H9 (cell line): ENCODE measurements around the gene ZNF814. TPM values are rescaled to one million over a fixed set of nuclear protein-coding genes. Genes with fewer than 3 reads are reported as not detected.

Experiments used
- DNase-seq: peaks from one replicate; pipeline ENCODE4 v3.0.0-alpha.2; 2017
- H2AFZ ChIP-seq: one replicate; pipeline ENCODE4 v1.6.1; 2013; ENCODE audit warnings: mild to moderate bottlenecking, low read length, control low read depth, moderate library complexity
- H2AK5ac ChIP-seq: 2 replicates; pipeline ENCODE4 v1.6.1; 2013; ENCODE audit warnings: low read length, control low read depth, mixed read lengths; ENCODE audit not compliant: insufficient read length
- H2BK120ac ChIP-seq: one replicate; pipeline ENCODE4 v1.6.1; 2013; ENCODE audit warnings: low read depth, mild to moderate bottlenecking, low read length, control low read depth, inconsistent platforms; ENCODE audit not compliant: poor library complexity, severe bottlenecking
- H2BK12ac ChIP-seq: 2 replicates; pipeline ENCODE4 v1.6.1; 2013; ENCODE audit warnings: low read length, control low read depth, mixed read lengths, low read depth; ENCODE audit not compliant: insufficient read length
- H2BK15ac ChIP-seq: 2 replicates; pipeline ENCODE4 v1.6.1; 2013; ENCODE audit warnings: low read depth, low read length, control low read depth
- H2BK20ac ChIP-seq: one replicate; pipeline ENCODE4 v1.6.1; 2013; ENCODE audit warnings: low read depth, mild to moderate bottlenecking, low read length, control low read depth, inconsistent platforms; ENCODE audit not compliant: poor library complexity, severe bottlenecking
- H2BK5ac ChIP-seq: 2 replicates; pipeline ENCODE4 v1.6.1; 2013; ENCODE audit warnings: low read length, control low read depth, mixed read lengths; ENCODE audit not compliant: insufficient read length
- H3K14ac ChIP-seq: 2 replicates; pipeline ENCODE4 v1.6.1; 2013; ENCODE audit warnings: low read length, control low read depth; ENCODE audit not compliant: insufficient read depth
- H3K18ac ChIP-seq: 2 replicates; pipeline ENCODE4 v1.6.1; 2013; ENCODE audit warnings: low read depth, mild to moderate bottlenecking, mixed read lengths, low read length, control low read depth; ENCODE audit not compliant: insufficient read length
- H3K23ac ChIP-seq: 2 replicates; pipeline ENCODE4 v1.6.1; 2013; ENCODE audit warnings: low read length, control low read depth, mixed read lengths, low read depth; ENCODE audit not compliant: insufficient read length
- H3K23me2 ChIP-seq: 2 replicates; pipeline ENCODE4 v1.6.1; 2013; ENCODE audit warnings: low read depth, mild to moderate bottlenecking, mixed read lengths, low read length, control low read depth; ENCODE audit not compliant: insufficient read length, poor library complexity, severe bottlenecking
- H3K27ac ChIP-seq: 2 replicates; pipeline ENCODE4 v1.5.1; 2013; ENCODE audit warnings: low read length, control low read depth, mixed read lengths, low read depth; ENCODE audit not compliant: insufficient read length
- H3K27me3 ChIP-seq: 2 replicates; pipeline ENCODE4 v1.6.1; 2013; ENCODE audit warnings: low read length, control low read depth, inconsistent platforms; ENCODE audit not compliant: insufficient read depth
- H3K4ac ChIP-seq: 2 replicates; pipeline ENCODE4 v1.6.1; 2013; ENCODE audit warnings: low read depth, mild to moderate bottlenecking, control low read depth, inconsistent platforms, low read length, moderate library complexity
- H3K4me1 ChIP-seq: 2 replicates; pipeline ENCODE4 v1.6.1; 2013; ENCODE audit warnings: low read length, control low read depth, inconsistent platforms; ENCODE audit not compliant: insufficient read depth
- H3K4me2 ChIP-seq: 2 replicates; pipeline ENCODE4 v1.6.1; 2013; ENCODE audit warnings: low read length, control low read depth, mixed read lengths; ENCODE audit not compliant: insufficient read length, insufficient read depth
- H3K56ac ChIP-seq: 2 replicates; pipeline ENCODE4 v1.6.1; 2013; ENCODE audit warnings: low read depth, mild to moderate bottlenecking, mixed read lengths, low read length, control low read depth; ENCODE audit not compliant: insufficient read length
- H3K79me1 ChIP-seq: 2 replicates; pipeline ENCODE4 v1.6.1; 2013; ENCODE audit warnings: low read depth, mild to moderate bottlenecking, moderate library complexity, low read length, control low read depth, inconsistent platforms; ENCODE audit not compliant: insufficient read depth, poor library complexity, severe bottlenecking
- H3K79me2 ChIP-seq: 2 replicates; pipeline ENCODE4 v1.6.1; 2013; ENCODE audit warnings: low read length, control low read depth, inconsistent platforms; ENCODE audit not compliant: insufficient read depth
- H3K9ac ChIP-seq: 2 replicates; pipeline ENCODE4 v1.6.1; 2013; ENCODE audit warnings: low read length, control low read depth, mixed read lengths; ENCODE audit not compliant: insufficient read length; ENCODE audit errors: extremely low read depth
- H3K9me3 ChIP-seq: one replicate; pipeline ENCODE4 v1.6.1; 2013; ENCODE audit warnings: low read depth, low read length, inconsistent platforms; ENCODE audit not compliant: control insufficient read depth
- H3T11ph ChIP-seq: one replicate; pipeline ENCODE4 v1.6.1; 2013; ENCODE audit warnings: mild to moderate bottlenecking, low read length, control low read depth, inconsistent platforms
- H4K20me1 ChIP-seq: one replicate; pipeline ENCODE4 v1.6.1; 2013; ENCODE audit not compliant: control insufficient read depth, insufficient read length, insufficient read depth
- H4K5ac ChIP-seq: 2 replicates; pipeline ENCODE4 v1.6.1; 2013; ENCODE audit warnings: low read depth, mild to moderate bottlenecking, mixed read lengths, low read length, control low read depth; ENCODE audit not compliant: insufficient read length
- H4K8ac ChIP-seq: replicated peaks from 2 replicates; pipeline ENCODE4 v1.6.1; 2013; ENCODE audit warnings: low read length, control low read depth, mixed read lengths, low read depth; ENCODE audit not compliant: insufficient read length
- H4K91ac ChIP-seq: 2 replicates; pipeline ENCODE4 v1.6.1; 2013; ENCODE audit warnings: low read depth, mild to moderate bottlenecking, moderate library complexity, mixed read lengths, low read length, control low read depth; ENCODE audit not compliant: insufficient read length
- H3K27ac Mint-ChIP-seq, 3 experiments: 2 replicates in 2 of 3; 3 replicates in 1 of 3; pipeline ENCODE4 v1.8.0; 2020 to 2021; ENCODE audit warnings: mixed read lengths in 3 of 3, mild to moderate bottlenecking in 1 of 3, moderate library complexity in 1 of 3
- H3K27me3 Mint-ChIP-seq: 2 replicates; pipeline ENCODE4 v1.8.0; 2021; ENCODE audit warnings: low read depth, mild to moderate bottlenecking, moderate library complexity, mixed read lengths
- H3K36me3 Mint-ChIP-seq, 3 experiments: 2 replicates in 2 of 3; 3 replicates in 1 of 3; pipeline ENCODE4 v1.8.0; 2020 to 2021; ENCODE audit warnings: low read depth in 3 of 3, mixed read lengths in 3 of 3; ENCODE audit not compliant: insufficient read depth in 1 of 3
- H3K4me1 Mint-ChIP-seq, 2 experiments: 2 replicates each; pipeline ENCODE4 v1.8.0; 2020; ENCODE audit warnings: mixed read lengths in 2 of 2
- H3K4me3 Mint-ChIP-seq, 2 experiments: 2 replicates in 1 of 2; 3 replicates in 1 of 2; pipeline ENCODE4 v1.8.0; 2020 to 2021; ENCODE audit warnings: mild to moderate bottlenecking in 2 of 2, mixed read lengths in 2 of 2, moderate library complexity in 1 of 2
- H3K9me3 Mint-ChIP-seq, 2 experiments: 2 replicates in 1 of 2; 3 replicates in 1 of 2; pipeline ENCODE4 v1.8.0; 2020; ENCODE audit warnings: mild to moderate bottlenecking in 2 of 2, mixed read lengths in 2 of 2, moderate library complexity in 1 of 2
- CTCF ChIP-seq: fragments of 200-600 bp; sonication (generic); conservative IDR thresholded peaks from 3 replicates; pipeline ENCODE4 v1.8.0; 2021; ENCODE audit warnings: antibody characterized with exemption, mild to moderate bottlenecking
- WGBS: extraction: QIAGEN DNeasy Blood & Tissue Kit; methylation state at CpG from one replicate; pipeline ENCODE4 v1.1.7; 2013; ENCODE audit warnings: missing lambda C conversion rate, low lambda C conversion rate, mixed read lengths; ENCODE audit not compliant: insufficient read length; ENCODE audit errors: extremely low coverage; 5-methylcytosine and 5-hydroxymethylcytosine counted together
- total RNA-seq: library from RNA; stranded (reverse); gene quantifications from 2 replicates; pipeline ENCODE4 v1.2.1, GENCODE V29; 2021

Gene ZNF814
- total RNA-seq, 1 experiment from 2014 or later: 103 TPM

DNA sequence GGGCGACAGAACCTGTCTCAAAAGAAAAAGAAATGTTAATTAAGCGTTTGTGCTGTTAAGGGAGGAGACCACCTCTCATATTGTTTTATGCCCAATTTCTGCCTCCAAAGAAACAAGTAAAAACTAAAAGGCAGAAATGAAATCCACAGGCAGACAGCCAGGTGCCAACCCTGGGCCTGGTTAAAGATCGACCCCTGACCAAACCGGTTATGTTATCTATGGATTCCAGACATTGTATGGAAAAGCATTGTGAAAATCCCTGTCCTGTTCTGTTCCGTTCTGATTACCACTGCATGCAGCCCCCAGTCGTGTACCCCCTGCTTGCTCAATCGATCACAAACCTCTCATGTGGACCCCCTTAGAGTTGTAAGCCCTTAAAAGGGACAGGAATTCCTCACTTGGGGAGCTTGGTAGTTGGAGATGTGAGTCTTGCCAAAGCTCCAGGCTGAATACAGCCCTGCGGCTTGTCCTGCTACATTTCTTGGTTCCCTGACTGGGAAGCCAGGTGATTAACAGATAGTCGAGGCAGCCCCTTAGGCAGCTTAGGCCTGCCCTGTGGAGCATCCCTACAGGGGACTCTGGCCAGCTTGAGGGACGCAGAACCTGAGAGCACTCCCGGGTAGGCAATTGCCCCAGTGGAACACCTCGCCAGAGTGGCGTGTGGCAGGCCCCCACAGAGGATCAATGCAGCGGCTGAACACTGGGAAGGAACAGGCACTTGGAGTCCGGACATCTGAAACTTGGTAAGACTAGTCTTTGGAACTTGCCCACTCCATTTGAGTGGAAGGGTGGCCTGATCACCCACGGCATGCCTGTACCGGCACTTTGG, 73.4 kb downstream of the ZNF814 start:
- H3K27ac ChIP-seq: no peak overlapping the region
- H3K23me2 ChIP-seq: peaks cover 11% of the 10 kb centered on the region
- no peaks in the 10 kb centered on the region for H3K9me3 ChIP-seq
- TF ChIP-seq CTCF: no peak
- no peak overlapping the region for H2BK15ac ChIP-seq
- Mint-ChIP-seq H3K27me3 (no peaks in the 10 kb centered on the region), H3K4me1 (peaks cover 29% of the 10 kb centered on the region in 2 experiments), H3K36me3 (peaks cover 9 to 28% (median 21%) of the 10 kb centered on the region in 3 experiments), H3K27ac (peak overlapping the region; percentile 61 to 92 (median 84); a peak in 4 of 7 replicates), H3K9me3 (peaks cover 0 to 2% of the 10 kb centered on the region in 2 experiments; a peak in 1 of 5 replicates), H3K4me3 (peak overlapping the region; percentile 96; a peak in 4 of 5 replicates)
- H2BK20ac ChIP-seq: no peak overlapping the region
- no peak overlapping the region for H2AK5ac ChIP-seq
- peaks cover 11% of the 10 kb centered on the region; the same call in 1 of the 2 replicates for H3K79me2 ChIP-seq
- no peak overlapping the region for H4K91ac ChIP-seq
- H4K8ac ChIP-seq: no peak overlapping the region
- H2BK12ac ChIP-seq: no peak overlapping the region
- no peak overlapping the region for H2BK5ac ChIP-seq
- H4K5ac ChIP-seq: no peak overlapping the region
- H3K9ac ChIP-seq: no peak overlapping the region
- no peak overlapping the region for H3K23ac ChIP-seq
- H3K14ac ChIP-seq: no peak overlapping the region
- H3K4me2 ChIP-seq: no peak overlapping the region
- H3K79me1 ChIP-seq: peaks cover 3% of the 10 kb centered on the region
- H2AFZ ChIP-seq: no peak overlapping the region
- H3T11ph ChIP-seq: no peak overlapping the region
- no peaks in the 10 kb centered on the region for H3K4me1 ChIP-seq
- no peak overlapping the region for H3K56ac ChIP-seq
- no CpG with 5 or more reads among the region's 17 CpGs for WGBS
- no peaks in the 10 kb centered on the region for H3K27me3 ChIP-seq
- H3K18ac ChIP-seq: no peak overlapping the region
- DNase-seq: no peak
- H2BK120ac ChIP-seq: no peak overlapping the region
- no peak overlapping the region for H3K4ac ChIP-seq
- no peaks in the 10 kb centered on the region for H4K20me1 ChIP-seq
